SIG-M5 (cell line): ENCODE results near the gene SLC66A2.
"Not testable (repeated sequence)": the region's sequence is repeated elsewhere in the genome, so short reads cannot be mapped to it uniquely, and the experiment has no call there.

ENCODE experiments used
- DNase-seq: peaks from one replicate; lab custom pipeline; 2025; lab: John Stamatoyannopoulos, UW

The SLC66A2 gene

DNA sequence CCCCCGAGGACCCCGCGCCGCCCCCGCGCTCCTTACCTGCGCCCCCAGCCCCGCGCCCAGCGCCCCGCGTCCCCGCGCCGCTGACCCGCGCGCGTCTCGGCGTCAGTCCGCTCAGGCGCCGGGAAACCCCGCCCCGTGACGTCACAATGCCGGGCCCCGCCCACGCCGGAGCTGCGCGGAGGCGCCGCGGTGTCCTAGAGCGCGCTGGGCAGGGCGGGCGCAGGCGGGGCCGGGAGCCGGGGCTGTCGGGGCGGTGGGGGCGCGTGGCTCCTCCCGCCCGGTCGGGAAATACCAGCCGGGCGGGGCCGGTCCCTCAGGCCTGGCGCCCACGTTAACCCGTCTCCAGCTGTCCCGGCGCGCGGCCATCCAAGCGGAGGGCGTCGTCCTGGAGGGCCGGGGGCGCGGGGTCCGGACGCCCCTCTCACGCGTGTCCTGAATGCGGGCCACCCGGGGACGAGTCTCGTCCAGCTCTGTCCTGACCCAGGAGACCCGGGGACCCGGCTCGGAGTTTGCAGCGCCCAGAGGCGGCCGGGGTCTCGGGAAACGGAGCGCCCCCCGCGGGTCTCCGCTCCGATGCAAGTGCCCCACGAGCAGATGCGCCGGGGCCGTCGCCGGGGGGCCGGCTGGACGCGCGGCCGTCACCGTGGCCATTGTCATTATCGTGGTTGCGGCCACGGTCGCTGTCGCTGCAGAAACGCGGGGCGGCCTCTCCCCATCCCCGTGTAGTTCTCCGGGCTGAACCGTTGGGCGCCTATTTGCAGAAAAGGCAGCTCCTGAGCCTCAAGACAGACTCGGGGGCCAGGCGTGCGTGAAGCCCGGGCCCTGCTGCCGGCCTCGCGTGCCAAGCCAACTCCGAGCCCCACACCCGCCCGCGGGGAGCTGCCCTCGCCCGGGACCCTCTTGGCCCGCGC, at the start of gene SLC66A2:
SLC66A2 (minus strand) TSS at position 109 of the 911 bp plus-strand sequence. CDS start 727 bp downstream, outside the sequence.
- DNase-seq, result no peak

DNA sequence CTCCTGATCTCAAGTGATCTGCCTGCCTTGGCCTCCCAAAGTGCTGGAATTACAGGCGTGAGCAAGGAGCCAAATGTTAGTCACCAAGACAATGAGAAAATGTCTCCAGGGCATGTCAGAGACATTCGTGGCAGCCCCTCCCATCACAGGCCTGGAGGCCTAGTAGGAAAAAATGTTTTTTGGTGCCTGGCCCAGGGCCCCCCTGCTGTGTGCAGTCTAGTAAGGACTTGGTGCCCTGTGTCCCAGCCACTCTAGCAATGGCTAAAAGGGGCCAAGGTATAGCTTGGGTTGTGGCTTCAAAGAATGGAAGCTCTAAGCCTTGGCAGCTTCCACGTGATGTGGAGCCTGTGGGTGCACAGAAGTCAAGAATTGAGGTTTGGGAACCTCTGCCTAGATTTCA, 49.4 kb upstream of the SLC66A2 start:
- no peak for DNase-seq

DNA sequence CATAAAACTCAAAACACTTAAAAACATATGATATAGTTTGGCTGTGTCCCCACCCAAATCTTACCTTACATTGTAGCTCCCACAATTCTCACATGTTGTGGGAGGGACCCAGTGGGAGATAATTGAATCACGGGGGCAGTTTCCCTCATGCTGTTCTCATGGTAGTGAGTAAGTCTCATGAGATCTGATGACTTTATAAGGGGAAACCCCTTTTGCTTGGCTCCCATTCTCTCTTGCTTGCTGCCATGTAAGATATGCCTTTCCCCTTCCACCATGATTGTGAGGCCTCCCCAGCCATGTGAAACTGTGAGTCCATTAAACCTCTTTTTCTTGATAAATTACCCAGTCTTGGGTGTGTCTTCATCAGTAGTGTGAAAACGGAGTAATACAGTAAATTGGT, 48.2 kb upstream of the SLC66A2 start:
- DNase-seq, result not testable (repeated sequence)

DNA sequence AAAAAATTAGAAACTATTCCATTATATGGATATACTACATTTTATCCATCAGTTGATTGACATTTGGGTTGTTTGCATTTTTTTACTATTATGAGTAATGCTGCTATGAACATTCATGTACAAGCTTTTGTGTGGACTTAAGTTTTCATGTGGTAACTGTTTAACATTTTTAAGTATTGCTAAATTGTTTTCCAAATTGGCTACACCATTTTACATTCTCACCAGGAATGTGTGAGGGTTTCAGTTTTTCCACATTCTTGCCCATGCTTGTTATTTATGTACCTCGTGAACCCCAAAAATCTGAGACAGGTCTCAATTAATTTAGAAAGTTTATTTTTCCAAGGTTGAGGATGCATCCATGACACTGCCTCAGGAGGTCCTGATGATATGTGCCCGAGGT, 40.0 kb upstream of the SLC66A2 start:
- DNase-seq, result no peak

DNA sequence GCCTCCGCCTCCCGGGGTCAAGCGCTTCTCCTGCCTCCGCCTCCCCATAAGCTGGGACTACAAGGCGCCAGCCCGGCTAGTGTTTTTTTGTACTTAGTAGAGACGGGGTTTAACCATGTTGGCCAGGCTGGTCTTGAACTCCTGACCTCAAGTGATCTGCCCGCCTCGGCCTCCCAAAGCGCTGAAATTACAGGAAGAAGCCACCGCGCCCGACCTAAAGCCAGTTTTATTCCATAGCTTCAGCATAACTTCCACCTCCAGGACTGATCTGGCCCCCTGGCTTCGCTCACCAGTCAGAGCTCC, 37.7 kb upstream of the SLC66A2 start:
- DNase-seq, result no peak

DNA sequence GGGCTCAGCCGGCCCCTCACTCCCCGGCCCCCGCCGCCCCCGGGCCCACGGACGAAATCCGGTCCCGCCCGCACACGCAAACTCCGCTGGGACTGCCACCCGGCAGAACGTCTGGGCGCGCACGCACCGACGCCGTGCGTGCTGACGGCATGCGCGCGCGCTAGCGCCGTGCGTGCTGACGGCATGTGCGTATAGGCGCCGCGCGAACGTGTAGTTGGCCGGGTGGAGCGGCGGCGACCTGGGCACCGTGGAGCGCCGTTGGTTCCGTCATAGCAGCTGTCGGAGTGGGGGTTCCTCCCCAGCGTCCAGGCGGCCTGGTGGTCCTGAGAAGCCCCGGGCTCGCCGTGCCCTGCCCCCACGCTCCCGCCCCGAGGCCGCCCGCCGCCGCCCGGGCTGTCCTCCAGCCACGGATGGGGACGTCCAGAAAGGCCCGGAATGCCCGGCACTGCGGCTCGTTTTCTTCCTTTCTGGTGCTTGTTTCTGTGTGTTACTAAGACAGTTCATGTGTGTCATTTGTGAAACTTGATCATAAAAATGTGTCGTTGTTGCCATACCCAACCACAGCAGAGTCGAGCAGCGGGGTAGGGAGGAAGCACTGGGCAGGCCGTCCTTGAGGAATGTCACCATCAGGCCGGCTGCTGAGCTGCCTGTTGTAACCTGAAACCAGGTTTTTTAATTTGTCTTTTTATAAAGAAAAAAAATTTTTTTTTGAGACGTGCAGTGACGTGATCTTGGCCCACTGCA, 37.2 kb upstream of the SLC66A2 start, which contains the start of gene TXNL4A:
TXNL4A (minus strand) TSS at position 113 of the 744 bp plus-strand sequence. CDS start 171 bp downstream, outside the sequence.
- peak; percentile 44 for DNase-seq

DNA sequence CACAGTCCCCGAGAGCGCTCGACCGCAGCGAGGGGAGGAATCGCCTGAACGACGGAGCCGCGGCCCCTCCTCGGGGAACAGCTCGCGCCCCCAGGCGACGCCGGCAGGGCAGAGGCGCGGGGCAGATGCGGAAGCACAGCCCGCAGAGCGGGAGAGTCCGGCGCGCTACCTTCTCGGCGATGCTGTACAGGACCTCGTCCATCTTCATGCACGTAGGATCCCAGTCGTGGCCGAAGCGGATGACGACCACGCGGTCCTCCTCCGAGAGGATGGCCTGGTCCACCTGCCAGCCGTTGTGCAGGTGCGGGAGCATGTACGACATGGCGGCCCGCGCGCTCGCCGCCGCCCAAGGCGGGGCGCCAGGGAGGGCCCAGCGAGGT, 36.6 kb upstream of the SLC66A2 start:
- no peak for DNase-seq

DNA sequence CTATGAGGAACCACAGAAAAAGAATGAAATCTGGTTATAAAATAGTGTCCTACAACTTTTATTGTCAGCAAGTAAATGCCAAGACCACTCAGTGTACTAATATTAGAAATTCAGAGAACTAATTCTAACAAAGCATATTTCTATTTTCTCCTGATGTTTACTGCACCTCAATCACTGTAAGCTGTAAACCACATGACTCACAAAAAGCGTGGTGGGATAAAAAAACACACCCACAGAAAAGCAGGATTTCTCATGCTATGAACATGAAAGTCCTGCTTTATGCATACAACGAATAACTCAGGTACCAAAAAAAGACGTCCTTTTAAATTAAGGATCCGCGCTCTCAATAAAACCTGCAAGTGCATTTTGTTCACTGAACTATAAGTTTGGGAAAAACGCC, 36.1 kb upstream of the SLC66A2 start:
- no peak for DNase-seq

DNA sequence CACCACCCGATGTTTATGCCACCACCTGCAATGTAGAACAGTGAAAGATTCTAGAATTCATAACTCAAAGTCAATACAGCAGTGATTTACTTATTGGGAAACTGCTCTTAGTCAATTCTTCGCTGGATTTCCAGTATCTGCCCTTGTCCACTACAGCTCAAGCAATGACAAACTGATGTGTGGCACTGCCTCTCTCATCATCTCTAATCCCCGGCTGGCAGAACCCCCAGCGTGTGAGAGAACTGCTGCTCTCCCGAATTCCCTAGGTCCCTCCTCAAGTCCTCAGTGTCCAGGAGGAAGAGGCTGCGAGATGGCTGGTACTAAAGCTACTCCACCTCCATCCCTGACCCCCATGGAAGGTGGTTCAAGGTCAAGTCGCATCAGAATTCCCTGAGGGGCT, 35.3 kb upstream of the SLC66A2 start:
- DNase-seq, result no peak

DNA sequence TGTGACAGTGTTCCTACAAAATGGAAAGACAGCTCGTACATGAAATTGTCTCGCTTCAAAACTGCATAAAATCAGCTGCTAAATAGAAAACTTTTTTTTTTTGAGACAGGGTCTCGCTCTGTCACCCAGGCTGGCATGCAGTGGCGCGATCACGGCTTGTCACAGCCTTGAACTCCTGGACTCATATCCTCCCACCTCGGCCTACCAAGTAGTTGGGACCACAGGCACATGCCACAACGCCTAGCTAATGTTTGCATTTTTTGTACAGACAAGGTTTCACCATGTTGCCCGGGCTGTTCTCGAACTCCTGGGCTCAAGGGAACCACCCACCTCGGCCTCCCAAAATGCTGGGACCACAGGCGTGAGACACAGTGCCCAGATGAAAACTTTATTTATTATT, 33.7 kb upstream of the SLC66A2 start:
- DNase-seq, result no peak

DNA sequence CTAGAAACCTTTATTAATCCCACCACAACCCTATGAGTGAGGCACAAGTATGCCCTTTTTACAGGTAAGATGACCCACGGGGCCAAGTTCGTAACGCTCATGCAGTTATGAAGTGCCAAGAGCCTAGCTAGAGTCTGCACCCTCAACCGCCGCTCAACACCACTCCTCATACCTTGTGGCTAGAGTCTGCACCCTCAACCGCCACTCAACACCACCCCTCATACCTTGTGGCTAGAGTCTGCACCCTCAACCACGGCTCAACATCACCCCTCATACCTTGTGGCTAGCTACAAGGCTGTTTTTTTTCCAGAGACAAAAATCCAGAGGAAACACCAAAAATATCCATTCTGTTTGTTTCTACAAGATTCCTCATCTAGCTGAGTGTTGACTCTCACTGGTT, 32.3 kb upstream of the SLC66A2 start:
- DNase-seq, result no peak

DNA sequence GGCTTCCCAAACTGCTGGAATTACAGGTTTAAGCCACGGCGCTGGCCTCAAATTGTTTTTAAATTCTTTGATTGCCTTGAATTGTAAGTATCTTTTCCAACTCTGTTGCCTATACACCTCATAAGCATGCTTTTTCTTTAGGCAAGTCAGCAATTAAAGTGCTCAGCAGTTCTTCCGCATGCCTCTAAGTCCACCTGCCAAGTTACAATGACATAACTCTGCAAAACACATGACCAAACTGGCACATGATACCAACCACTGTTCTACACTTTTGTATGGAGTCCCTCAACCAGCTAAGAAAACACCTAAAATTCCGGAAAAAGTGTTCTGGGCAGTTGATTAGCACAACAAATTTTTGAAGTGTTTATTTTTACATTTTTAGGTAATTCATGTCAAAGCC, 31.8 kb upstream of the SLC66A2 start:
- no peak for DNase-seq

DNA sequence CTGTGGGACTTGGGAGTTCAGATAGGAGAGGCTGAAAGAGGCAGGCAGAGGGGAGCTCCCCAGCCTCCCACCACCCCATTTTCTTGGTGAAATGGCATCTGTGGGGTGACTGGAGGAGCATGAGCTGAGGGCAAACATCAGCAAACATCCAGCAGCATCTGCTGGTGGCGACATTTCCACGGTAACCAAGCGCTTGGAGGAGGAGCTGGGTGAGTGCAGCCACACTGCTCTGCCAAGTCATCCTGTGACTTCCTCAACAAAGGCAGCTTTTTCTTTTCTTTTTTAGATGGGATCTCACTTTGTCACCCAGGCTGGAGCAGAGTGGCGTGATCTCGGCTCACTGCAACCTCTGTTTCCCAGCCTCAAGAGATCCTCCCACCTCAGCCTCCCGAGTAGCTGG, 31.3 kb upstream of the SLC66A2 start:
- peak; percentile 51 for DNase-seq

DNA sequence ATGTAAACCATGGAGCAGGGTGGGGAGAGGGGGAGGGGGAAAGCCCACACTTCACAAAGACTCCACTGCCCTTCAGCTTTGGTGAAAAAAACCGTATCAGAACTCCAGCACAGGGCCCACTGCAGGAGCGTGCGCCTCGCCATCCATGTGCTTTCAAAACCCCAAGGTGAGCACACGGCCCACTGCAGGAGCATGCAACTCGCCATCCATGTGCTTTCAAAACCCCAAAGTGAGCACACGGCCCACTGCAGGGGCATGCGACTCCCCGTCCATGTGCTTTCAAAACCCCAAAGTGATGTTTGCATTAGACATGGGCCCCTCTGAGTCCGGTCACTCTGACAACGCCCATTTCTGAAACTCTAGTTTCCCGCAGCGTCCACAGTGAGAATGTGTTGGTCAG, 29.1 kb upstream of the SLC66A2 start:
- DNase-seq, result no peak

DNA sequence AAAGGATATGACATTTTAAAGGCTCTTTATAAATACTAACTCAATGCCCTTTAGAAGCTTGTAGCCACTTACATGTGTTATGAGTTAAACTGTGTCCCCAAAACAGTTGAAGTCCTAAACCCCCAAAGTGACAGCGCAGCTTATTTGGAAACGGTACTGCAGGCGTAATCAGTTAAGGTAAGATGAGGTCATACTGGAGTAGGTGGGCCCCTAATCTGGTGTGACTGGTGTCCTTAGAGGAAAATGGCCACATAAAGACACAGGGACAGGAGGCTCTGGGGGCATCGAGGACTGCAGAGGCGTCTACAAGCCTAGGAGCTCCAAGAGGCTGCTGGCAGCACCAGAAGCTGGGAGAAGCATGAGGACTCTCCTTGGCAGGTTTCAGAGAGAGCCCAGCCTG, 28.4 kb upstream of the SLC66A2 start:
- DNase-seq, result no peak

DNA sequence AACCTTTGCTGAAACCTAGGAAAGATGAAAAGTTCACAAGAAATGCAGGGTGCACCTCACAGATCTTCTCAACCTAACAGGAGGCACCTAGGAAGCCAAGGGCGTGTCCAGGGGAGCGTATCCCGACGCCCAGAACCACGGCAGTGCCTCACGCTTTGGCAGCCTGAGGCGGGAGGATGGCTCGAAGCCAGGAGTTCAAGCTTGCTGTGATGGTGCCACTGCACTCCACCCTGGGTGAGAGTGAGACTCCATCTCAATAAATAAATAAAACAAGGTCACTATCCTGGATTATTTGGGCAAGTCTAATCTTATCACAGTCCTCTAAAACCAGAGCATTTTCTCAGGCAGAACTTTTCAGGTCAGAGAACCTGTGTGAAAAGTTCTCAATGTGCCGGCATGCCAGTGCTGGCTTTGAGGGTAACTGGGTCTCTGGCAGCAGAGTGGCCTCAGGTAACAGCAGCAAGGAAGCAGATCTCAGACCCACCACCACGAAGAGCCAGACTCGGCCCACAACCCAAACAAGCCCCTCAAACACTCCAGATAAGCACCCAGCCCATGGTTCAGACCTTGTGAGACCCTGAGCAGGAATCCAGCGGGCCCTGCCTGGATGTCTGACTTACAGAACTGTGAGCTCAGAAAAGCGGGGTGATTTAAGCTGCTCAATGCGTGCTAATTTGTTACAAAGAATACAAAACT, 24.7 kb upstream of the SLC66A2 start:
- no peak for DNase-seq

DNA sequence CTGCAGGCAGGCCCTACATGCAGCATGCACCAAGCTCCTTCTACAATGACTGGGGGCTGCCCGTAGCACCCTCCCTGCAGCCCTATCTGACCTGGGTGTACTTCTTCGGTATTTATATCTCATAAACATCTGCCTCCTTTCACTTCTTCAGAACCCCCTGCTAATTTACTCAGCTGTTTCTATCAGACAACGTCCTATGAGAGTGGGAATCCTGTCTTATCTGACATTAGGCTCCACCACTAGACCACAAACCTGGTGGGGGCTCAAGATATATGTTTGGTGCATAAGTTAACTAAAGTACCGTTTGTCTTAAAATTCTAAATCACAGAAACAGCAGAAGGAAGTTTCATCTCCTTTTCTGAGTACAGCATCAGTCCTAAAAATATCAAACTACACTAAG, 23.6 kb upstream of the SLC66A2 start:
- no peak for DNase-seq

DNA sequence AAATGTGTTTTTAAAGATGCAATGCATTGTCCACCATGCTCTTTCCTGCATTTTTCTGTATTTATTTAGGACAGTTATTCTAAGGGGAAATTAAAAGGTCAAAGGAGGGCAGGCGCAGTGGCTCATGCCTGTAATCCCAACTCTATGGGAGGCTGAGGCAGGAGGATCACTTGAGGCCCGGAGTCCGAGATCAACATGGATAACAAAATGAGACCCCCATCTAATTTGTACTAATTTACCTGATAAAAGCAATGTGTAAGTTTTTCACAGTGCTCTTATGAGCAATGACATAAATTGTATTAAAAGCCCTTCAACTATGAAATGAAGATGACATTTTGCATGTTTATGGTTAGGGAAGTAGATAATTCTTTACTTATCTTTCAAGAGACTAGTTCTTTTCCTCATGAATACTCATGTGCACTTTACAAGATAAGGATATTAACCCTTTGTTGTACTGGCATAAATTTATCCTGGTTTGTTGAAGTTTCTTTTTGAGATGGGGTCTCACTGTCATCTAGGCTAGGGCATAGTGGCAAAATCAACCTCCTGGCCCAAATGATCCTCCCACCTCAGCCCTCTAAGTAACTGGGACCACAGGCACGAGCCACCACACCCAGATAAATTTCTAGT, 22.7 kb upstream of the SLC66A2 start:
- no peak for DNase-seq

DNA sequence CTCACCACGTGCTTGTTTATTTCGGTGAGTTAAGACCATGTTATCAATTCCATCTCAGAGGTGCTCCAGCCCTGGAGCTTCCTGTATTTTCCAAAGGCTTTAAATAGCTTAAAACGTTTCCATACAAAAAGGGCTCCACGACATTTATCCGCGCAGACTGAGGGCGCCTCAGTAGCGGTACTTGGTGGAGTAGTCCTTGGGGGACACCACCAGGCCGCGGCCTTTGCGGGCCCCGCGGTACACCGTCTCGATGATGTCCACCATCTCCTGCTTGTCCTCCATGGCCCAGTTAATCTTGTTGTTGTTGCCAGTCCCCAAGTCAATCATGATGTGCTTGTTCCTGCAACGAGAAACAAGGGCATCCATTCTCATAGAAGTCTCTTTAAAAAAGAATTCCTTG, 22.1 kb upstream of the SLC66A2 start:
- DNase-seq, result no peak

DNA sequence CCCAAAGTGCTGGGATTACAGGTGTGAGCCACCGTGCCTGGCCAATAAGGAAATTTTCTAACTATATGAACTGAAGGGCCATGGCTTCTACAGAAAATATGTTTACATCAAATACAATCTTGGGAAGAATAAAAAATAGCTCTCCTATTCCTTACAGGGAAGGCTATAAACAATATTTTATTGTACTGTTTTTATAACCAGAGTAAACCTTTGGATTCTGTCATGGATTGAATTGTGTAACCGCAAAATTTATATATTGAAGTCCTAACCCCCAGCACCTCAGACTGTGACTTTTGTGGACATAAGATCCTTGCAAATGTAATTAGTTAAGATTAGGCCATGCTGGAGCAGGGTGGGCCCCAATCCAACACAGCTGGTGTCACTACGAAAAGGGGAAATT, 21.3 kb upstream of the SLC66A2 start:
- no peak for DNase-seq

DNA sequence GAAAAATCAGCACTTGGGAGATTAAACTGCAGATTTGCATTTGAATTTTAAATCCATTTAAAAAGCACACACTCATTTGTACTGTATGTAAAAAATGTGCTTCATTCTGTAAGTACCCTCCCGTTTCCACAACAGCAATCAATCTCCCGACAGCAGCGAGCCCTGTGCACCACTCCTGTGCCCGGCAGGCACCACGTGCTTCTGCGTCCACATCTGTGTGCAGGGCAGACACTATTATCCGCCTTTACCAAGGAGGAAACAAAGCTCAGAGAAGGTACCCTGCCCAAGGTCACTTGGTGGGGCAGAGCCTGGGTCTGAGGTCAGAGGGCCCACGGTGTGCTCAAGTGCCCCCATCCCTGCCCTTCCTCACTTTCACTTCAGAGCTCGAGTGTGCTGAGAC, 20.5 kb upstream of the SLC66A2 start:
- DNase-seq, result no peak

DNA sequence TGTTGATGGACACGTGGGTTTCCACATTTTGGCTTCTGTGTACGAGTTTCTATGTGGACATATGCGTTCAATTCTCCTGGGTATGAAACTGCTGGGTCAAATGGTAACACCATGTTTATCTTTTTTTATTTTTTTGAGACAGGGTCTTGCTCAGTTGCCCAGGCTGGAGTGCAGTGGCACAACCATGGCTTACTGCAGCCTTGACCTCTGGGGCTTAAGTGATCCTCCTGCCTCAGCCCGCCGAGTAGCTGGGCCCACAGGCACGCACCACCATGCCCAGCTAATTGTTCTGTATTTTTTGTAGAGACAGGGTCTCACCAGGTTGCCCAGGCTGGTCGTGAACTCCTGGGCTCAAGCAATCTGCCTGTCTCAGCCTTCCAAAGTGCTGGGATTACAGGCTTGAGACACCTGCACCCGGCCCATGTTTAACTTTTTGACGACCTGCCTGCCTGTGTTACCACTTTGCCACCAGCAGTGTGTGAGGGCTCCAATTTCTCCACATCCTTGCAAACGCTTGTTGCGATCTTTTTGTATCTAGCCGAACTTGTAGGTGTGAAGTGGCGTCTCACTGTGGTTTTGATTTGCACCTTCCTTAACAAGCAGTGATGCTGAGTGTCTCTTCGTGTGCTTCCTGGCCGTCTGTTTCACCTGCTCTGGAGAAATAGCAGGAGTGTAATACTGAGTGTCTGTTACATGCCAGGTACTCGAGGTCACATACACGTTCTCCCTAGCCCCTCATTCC, 19.9 kb upstream of the SLC66A2 start:
- no peak for DNase-seq
